B cell (primary cell): Measurements from ENCODE around the gene NOS1AP. TPM values are rescaled to one million over a fixed set of nuclear protein-coding genes. Genes with fewer than 3 reads are reported as not detected.

Source experiments
- ATAC-seq: fragments of 200-7000 bp; cut with Tn5 transposase; one replicate; pipeline ENCODE4 v1.10.0; 2021; ENCODE audit warnings: low read depth, mild to moderate bottlenecking, moderate number of reproducible peaks, moderate library complexity
- CTCF ChIA-PET: fragments of 350-600 bp; sonication (Branson Sonifier 250); formaldehyde crosslinking; loops from one replicate; lab custom pipeline; 2021; ENCODE audit warnings: antibody characterized with exemption, inconsistent platforms; lab: Charles Lee
- POLR2A ChIA-PET: fragments of 350-600 bp; sonication (Branson Sonifier 250); formaldehyde crosslinking; loops from one replicate; lab custom pipeline; 2021; ENCODE audit warnings: antibody characterized with exemption; lab: Charles Lee
- DNase-seq: peaks from one replicate; pipeline ENCODE4 v3.0.0; 2013
- H2AFZ ChIP-seq: 2 replicates; pipeline ENCODE4 v1.6.1; 2012; ENCODE audit warnings: mild to moderate bottlenecking, low read depth, low read length; ENCODE audit not compliant: insufficient read depth, poor library complexity, severe bottlenecking
- H3K27ac ChIP-seq, 2 donors: 1 replicate in 1 of 2; 2 replicates in 1 of 2; pipeline ENCODE4 v1.5.1; 2012 to 2013; ENCODE audit warnings: low read length in 2 of 2, mild to moderate bottlenecking in 2 of 2, moderate library complexity in 1 of 2
- H3K27me3 ChIP-seq, 4 experiments: fragments of 200-600 bp in 1 of 4; sonication (generic) in 1 of 4; replicated peaks in 1 of 4; 1 replicate in 2 of 4; 2 replicates in 2 of 4; pipeline versions ENCODE4 v1.6.1 to v1.7.0; 2013 to 2016; ENCODE audit warnings: low read length in 3 of 4, mild to moderate bottlenecking in 2 of 4, mixed read lengths in 1 of 4, moderate library complexity in 1 of 4; ENCODE audit not compliant: insufficient read depth in 4 of 4, control insufficient read depth in 3 of 4; ENCODE audit errors: control extremely low read depth in 1 of 4
- H3K36me3 ChIP-seq, 2 experiments: replicated peaks in 1 of 2; 1 replicate in 1 of 2; 2 replicates in 1 of 2; pipeline versions ENCODE4 v1.6.1 to v1.7.1; 2013; ENCODE audit warnings: low read length in 1 of 2; ENCODE audit not compliant: insufficient read depth in 2 of 2, control insufficient read depth in 1 of 2; ENCODE audit errors: control extremely low read depth in 1 of 2, extremely low read depth in 1 of 2
- H3K4me1 ChIP-seq, 2 donors: fragments of 200-600 bp in 1 of 2; sonication (generic) in 1 of 2; 1 replicate in 1 of 2; 2 replicates in 1 of 2; pipeline versions ENCODE4 v1.5.1 to v1.6.1; 2013 to 2017; ENCODE audit warnings: low read length in 2 of 2; ENCODE audit not compliant: control insufficient read depth in 2 of 2, insufficient read depth in 2 of 2
- H3K4me2 ChIP-seq: replicated peaks from 2 replicates; pipeline ENCODE3; 2012; ENCODE audit warnings: mild to moderate bottlenecking, low read depth, low read length; ENCODE audit not compliant: poor library complexity, severe bottlenecking
- H3K4me3 ChIP-seq, 5 experiments: fragments of 200-600 bp in 1 of 5; sonication (generic) in 1 of 5; 1 replicate in 3 of 5; 2 replicates in 2 of 5; pipeline versions ENCODE4 v1.5.1 to v1.7.0; 2011 to 2016; ENCODE audit warnings: low read length in 4 of 5, mild to moderate bottlenecking in 4 of 5, low read depth in 2 of 5, control low read depth in 1 of 5, moderate library complexity in 1 of 5; ENCODE audit not compliant: insufficient read depth in 1 of 5; ENCODE audit errors: control extremely low read depth in 1 of 5, extremely low read depth in 1 of 5
- H3K79me2 ChIP-seq: fragments of 200-600 bp; sonication (generic); one replicate; pipeline ENCODE4 v1.6.0; 2016; ENCODE audit warnings: low read length; ENCODE audit not compliant: control insufficient read depth, insufficient read depth
- H3K9ac ChIP-seq: fragments of 200-600 bp; sonication (generic); 2 replicates; pipeline ENCODE4 v1.6.1; 2017; ENCODE audit warnings: mild to moderate bottlenecking, low read length, moderate library complexity
- H3K9me3 ChIP-seq, 3 donors: one replicate each; pipeline versions ENCODE4 v1.6.1 to v1.7.1; 2013; ENCODE audit warnings: low read length in 2 of 3; ENCODE audit not compliant: control insufficient read depth in 2 of 3, insufficient read depth in 1 of 3; ENCODE audit errors: control extremely low read depth in 1 of 3
- H4K20me1 ChIP-seq: 2 replicates; pipeline ENCODE4 v1.6.0; 2012; ENCODE audit warnings: mild to moderate bottlenecking, low read length; ENCODE audit not compliant: insufficient read depth, control insufficient read depth, poor library complexity, severe bottlenecking
- H3K27ac Mint-ChIP-seq: one replicate; pipeline ENCODE4 v1.8.0; 2021; ENCODE audit warnings: mixed read lengths
- H3K27me3 Mint-ChIP-seq: one replicate; pipeline ENCODE4 v1.8.0; 2021; ENCODE audit warnings: mixed read lengths
- H3K4me1 Mint-ChIP-seq: one replicate; pipeline ENCODE4 v1.8.0; 2021; ENCODE audit warnings: mixed read lengths
- H3K4me3 Mint-ChIP-seq: one replicate; pipeline ENCODE4 v1.8.0; 2021; ENCODE audit warnings: mixed read lengths
- H3K9me3 Mint-ChIP-seq: one replicate; pipeline ENCODE4 v1.8.0; 2022; ENCODE audit warnings: mixed read lengths; ENCODE audit not compliant: insufficient read depth
- EZH2 ChIP-seq: IDR thresholded peaks from 2 replicates; pipeline ENCODE4 v1.6.1; 2012; ENCODE audit warnings: borderline replicate concordance, low read depth, mild to moderate bottlenecking, moderate library complexity, low read length; ENCODE audit not compliant: insufficient read depth, poor library complexity, severe bottlenecking
- WGBS: methylation state at CpG from one replicate; pipeline ENCODE4 v1.1.5; 2013; ENCODE audit warnings: missing lambda C conversion rate; ENCODE audit not compliant: insufficient coverage; 5-methylcytosine and 5-hydroxymethylcytosine counted together
- intact Hi-C: fragments of 100-400 bp; cut with micrococcal nuclease; formaldehyde crosslinking; loops from one replicate; pipeline ENCODE4 v1.10.0; 2022
- polyA plus RNA-seq: library from polyadenylated mRNA; depleted of rRNA; stranded (reverse); fragments of >200 nt; gene quantifications from 2 replicates; pipeline ENCODE4 v1.2.3, GENCODE V29; 2012
- total RNA-seq, 2 donors: library from RNA; stranded (reverse); fragments of 120-200 nt in 1 of 2; gene quantifications; 1 replicate in 1 of 2; 2 replicates in 1 of 2; pipeline versions ENCODE4 v1.2.3 to v1.2.4, GENCODE V29; 2013 to 2022
- TF ChIP-seq, protein P1 (sequence below): fragments of 200-600 bp; IDR thresholded peaks from one replicate; pipeline ENCODE4 v1.8.0; 2022; ENCODE audit warnings: antibody characterized with exemption, mild to moderate bottlenecking

NOS1AP gene
- total and polyA plus RNA-seq, 2 donors (not counting 1 experiment from before 2014, with no cell fraction given), result 0.32 TPM; not detected in 1

DNA sequence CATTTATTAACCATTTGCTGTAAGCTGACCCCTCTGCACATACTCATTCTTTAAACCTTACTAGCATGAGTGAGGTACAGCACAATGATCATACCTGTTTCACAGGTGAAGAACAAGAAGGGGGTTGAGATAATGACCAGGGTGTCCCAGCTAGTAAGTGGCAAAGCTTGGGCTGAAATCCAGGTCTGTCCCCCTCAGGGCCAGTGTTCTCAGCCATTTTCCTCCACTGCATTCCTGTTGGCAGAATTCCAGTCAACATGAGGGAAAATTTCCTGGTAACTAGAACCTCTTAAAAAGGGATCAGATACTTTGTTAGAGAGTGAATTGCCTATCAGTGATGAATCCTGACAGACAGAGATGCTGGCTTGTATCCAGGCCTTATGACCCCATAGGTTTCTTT lies 259.0 kb downstream of the NOS1AP start:
- peaks cover 34% of the 10 kb centered on the region for H3K27me3 Mint-ChIP-seq
- intact Hi-C loops, result no loop called here
- POLR2A ChIA-PET, result no interaction called here

DNA sequence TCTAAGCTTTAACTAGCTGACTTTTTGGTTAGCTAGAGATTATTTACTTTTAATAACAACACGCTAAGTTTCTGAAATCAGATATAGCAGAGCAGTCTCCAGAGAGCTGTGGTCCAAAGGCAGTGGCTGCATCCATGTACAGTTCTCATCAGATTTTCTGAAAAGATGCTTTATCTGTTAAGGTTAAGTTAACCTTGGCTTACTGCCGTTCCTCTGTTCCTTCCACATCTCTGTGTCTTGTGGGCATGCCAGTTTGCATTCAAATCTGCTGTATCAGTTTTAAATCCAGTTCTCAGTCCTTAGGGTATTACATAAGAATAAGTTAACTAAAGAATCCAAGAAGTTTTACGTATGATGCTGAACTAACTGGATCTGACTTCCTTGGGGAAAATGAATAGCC lies 260.3 kb downstream of the NOS1AP start:
- no peak overlapping the region for H3K27ac ChIP-seq
- intact Hi-C loops, result no loop called here
- peaks cover 34% of the 10 kb centered on the region for H3K27me3 Mint-ChIP-seq
- H3K4me1 ChIP-seq, result no peaks in the 10 kb centered on the region
- no peak overlapping the region for H3K4me2 ChIP-seq
- no CpG with 5 or more reads among the region's 3 CpGs for WGBS
- H3K4me1 Mint-ChIP-seq, result no peaks in the 10 kb centered on the region
- H3K27ac Mint-ChIP-seq, result no peak overlapping the region
- no peak for ATAC-seq
- no peaks in the 10 kb centered on the region for H3K9me3 ChIP-seq
- no peaks in the 10 kb centered on the region for H4K20me1 ChIP-seq
- POLR2A ChIA-PET, result no interaction called here
- no peaks in the 10 kb centered on the region for H3K79me2 ChIP-seq
- TF ChIP-seq EZH2, result no peak
- TF ChIP-seq, protein P1, sequence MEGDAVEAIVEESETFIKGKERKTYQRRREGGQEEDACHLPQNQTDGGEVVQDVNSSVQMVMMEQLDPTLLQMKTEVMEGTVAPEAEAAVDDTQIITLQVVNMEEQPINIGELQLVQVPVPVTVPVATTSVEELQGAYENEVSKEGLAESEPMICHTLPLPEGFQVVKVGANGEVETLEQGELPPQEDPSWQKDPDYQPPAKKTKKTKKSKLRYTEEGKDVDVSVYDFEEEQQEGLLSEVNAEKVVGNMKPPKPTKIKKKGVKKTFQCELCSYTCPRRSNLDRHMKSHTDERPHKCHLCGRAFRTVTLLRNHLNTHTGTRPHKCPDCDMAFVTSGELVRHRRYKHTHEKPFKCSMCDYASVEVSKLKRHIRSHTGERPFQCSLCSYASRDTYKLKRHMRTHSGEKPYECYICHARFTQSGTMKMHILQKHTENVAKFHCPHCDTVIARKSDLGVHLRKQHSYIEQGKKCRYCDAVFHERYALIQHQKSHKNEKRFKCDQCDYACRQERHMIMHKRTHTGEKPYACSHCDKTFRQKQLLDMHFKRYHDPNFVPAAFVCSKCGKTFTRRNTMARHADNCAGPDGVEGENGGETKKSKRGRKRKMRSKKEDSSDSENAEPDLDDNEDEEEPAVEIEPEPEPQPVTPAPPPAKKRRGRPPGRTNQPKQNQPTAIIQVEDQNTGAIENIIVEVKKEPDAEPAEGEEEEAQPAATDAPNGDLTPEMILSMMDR, result no peak
- H3K4me3 ChIP-seq, result no peak overlapping the region
- no peaks in the 10 kb centered on the region for H3K9me3 Mint-ChIP-seq
- no peaks in the 10 kb centered on the region for H3K27me3 ChIP-seq
- DNase-seq, result no peak
- no peak overlapping the region for H2AFZ ChIP-seq
- H3K36me3 ChIP-seq, result no peaks in the 10 kb centered on the region
- CTCF ChIA-PET, result no interaction called here
- no peak overlapping the region for H3K9ac ChIP-seq
- H3K4me3 Mint-ChIP-seq, result no peak overlapping the region

More for the DNA sequence above, 259.0 kb downstream of the NOS1AP start:
- no peak overlapping the region for H3K27ac ChIP-seq
- no peak for DNase-seq
- H2AFZ ChIP-seq, result no peak overlapping the region
- Mint-ChIP-seq H3K27ac (no peak overlapping the region), H3K9me3 (no peaks in the 10 kb centered on the region), H3K4me1 (no peaks in the 10 kb centered on the region), H3K4me3 (no peak overlapping the region)
- no peaks in the 10 kb centered on the region for H4K20me1 ChIP-seq
- no peaks in the 10 kb centered on the region for H3K9me3 ChIP-seq
- H3K36me3 ChIP-seq, result no peaks in the 10 kb centered on the region
- H3K79me2 ChIP-seq, result no peaks in the 10 kb centered on the region
- TF ChIP-seq, protein P1, result no peak
- TF ChIP-seq EZH2, result no peak
- ATAC-seq, result no peak
- H3K4me3 ChIP-seq, result no peak overlapping the region
- CTCF ChIA-PET, result interaction anchor here (1.2 kb wide), 1 partner anchor 63 kb away, joined by 4 read pairs; no protein-coding TSS in a partner anchor
- no peak overlapping the region for H3K4me2 ChIP-seq
- H3K27me3 ChIP-seq, result no peaks in the 10 kb centered on the region
- H3K9ac ChIP-seq, result no peak overlapping the region
- H3K4me1 ChIP-seq, result no peaks in the 10 kb centered on the region
